Keratinocyte (primary cell): Measurements from ENCODE around the gene SPATA20. TPM values are rescaled to one million over a fixed set of nuclear protein-coding genes. Genes with fewer than 3 reads are reported as not detected.

Experiments used
- DNase-seq: peaks from one replicate; pipeline ENCODE4 v3.0.0-alpha.2; 2011; ENCODE audit warnings: low read depth, missing footprints, low spot score
- FAIRE-seq: peaks from 2 replicates; lab custom pipeline; 2011; peaks lifted over from hg19 to GRCh38; lab: Jason Lieb, UNC
- H2AFZ ChIP-seq: 2 replicates; pipeline ENCODE4 v1.6.0; 2012; ENCODE audit warnings: low read length, control low read depth, inconsistent platforms; ENCODE audit not compliant: control insufficient read depth
- H3K27ac ChIP-seq: 2 replicates; pipeline ENCODE4 v1.5.1; 2011; ENCODE audit warnings: low read length; ENCODE audit not compliant: control insufficient read depth, insufficient read depth
- H3K27me3 ChIP-seq: 3 replicates; pipeline ENCODE4 v1.6.0; 2011; ENCODE audit warnings: low read length; ENCODE audit not compliant: control insufficient read depth, insufficient read depth; ENCODE audit errors: extremely low read depth
- H3K36me3 ChIP-seq, 2 experiments: 2 replicates in 1 of 2; 3 replicates in 1 of 2; pipeline ENCODE4 v1.5.1; 2011; ENCODE audit warnings: low read length in 2 of 2, mild to moderate bottlenecking in 1 of 2; ENCODE audit not compliant: control insufficient read depth in 2 of 2, insufficient read depth in 2 of 2; ENCODE audit errors: extremely low read depth in 1 of 2
- H3K4me1 ChIP-seq: 3 replicates; pipeline ENCODE4 v1.5.1; 2011; ENCODE audit warnings: low read length; ENCODE audit not compliant: control insufficient read depth, insufficient read depth; ENCODE audit errors: extremely low read depth
- H3K4me2 ChIP-seq: 3 replicates; pipeline ENCODE4 v1.6.0; 2011; ENCODE audit warnings: low read depth, low read length; ENCODE audit not compliant: control insufficient read depth, insufficient read depth; ENCODE audit errors: extremely low read depth
- H3K4me3 ChIP-seq, 3 experiments: fragments of 200-600 bp in 1 of 3; sonication (generic) in 1 of 3; 2 replicates in 2 of 3; 3 replicates in 1 of 3; pipeline ENCODE4 v1.5.1; 2011 to 2016; ENCODE audit warnings: low read length in 3 of 3, mild to moderate bottlenecking in 3 of 3, control low read depth in 2 of 3, inconsistent platforms in 1 of 3, low read depth in 1 of 3, mixed read lengths in 1 of 3, mixed run types in 1 of 3, moderate library complexity in 1 of 3; ENCODE audit not compliant: control insufficient read depth in 2 of 3, insufficient read depth in 2 of 3; ENCODE audit errors: extremely low read depth in 1 of 3
- H3K79me2 ChIP-seq: 2 replicates; pipeline ENCODE4 v1.6.0; 2012; ENCODE audit warnings: low read length; ENCODE audit not compliant: control insufficient read depth, insufficient read depth
- H3K9ac ChIP-seq: 3 replicates; pipeline ENCODE4 v1.6.0; 2011; ENCODE audit warnings: low read length; ENCODE audit not compliant: control insufficient read depth, insufficient read depth; ENCODE audit errors: extremely low read depth
- H3K9me1 ChIP-seq: 3 replicates; pipeline ENCODE4 v1.6.0; 2011; ENCODE audit warnings: low read length; ENCODE audit not compliant: control insufficient read depth, insufficient read depth; ENCODE audit errors: extremely low read depth
- H3K9me3 ChIP-seq: 2 replicates; pipeline ENCODE4 v1.5.1; 2012; ENCODE audit warnings: low read depth, low read length; ENCODE audit not compliant: control insufficient read depth
- H4K20me1 ChIP-seq: 3 replicates; pipeline ENCODE4 v1.6.0; 2011; ENCODE audit warnings: low read length; ENCODE audit not compliant: control insufficient read depth, insufficient read depth; ENCODE audit errors: extremely low read depth
- CTCF ChIP-seq, 3 experiments: IDR thresholded peaks in 1 of 3; conservative IDR thresholded peaks in 1 of 3; optimal IDR thresholded peaks in 1 of 3; 2 replicates in 2 of 3; 3 replicates in 1 of 3; pipeline versions ENCODE3 to v1.5.1; 2011; ENCODE audit warnings: low read length in 3 of 3, mild to moderate bottlenecking in 3 of 3, moderate library complexity in 2 of 3, control low read depth in 1 of 3, inconsistent platforms in 1 of 3; ENCODE audit not compliant: insufficient read depth in 2 of 3; ENCODE audit errors: extremely low read depth in 1 of 3
- EZH2 ChIP-seq: IDR thresholded peaks from one replicate; pipeline ENCODE4 v1.6.1; 2012; ENCODE audit warnings: inconsistent platforms, mild to moderate bottlenecking, low read length, moderate library complexity
- dilution Hi-C: fragments of 300-500 bp; cut with MboI; formaldehyde crosslinking; loops from one replicate; pipeline ENCODE4 v1.7.0; 2020; ENCODE audit warnings: low sequenced_read_pairs; ENCODE audit not compliant: extremely low pct_ligation_motif_present
- polyA plus RNA-seq, 5 experiments: library from polyadenylated mRNA; depleted of rRNA in 3 of 5; stranded (reverse) in 3 of 5; stranded (forward) in 1 of 5; unstranded in 1 of 5; fragments of >200 nt; gene quantifications; 1 replicate in 1 of 5; 2 replicates in 3 of 5; 3 replicates in 1 of 5; pipeline versions ENCODE4 v1.2.1 to v1.2.3, GENCODE V29; 2011 to 2012; ENCODE audit warnings: missing spikeins in 2 of 5, low read depth in 1 of 5, low replicate concordance in 1 of 5

The SPATA20 gene
- polyA plus RNA-seq, 1 donor (not counting 4 experiments of a cell fraction or from before 2014, with no cell fraction given) = 17.2 TPM

GRCh38 chr17:50539762-50540559 is 7.0 kb upstream of the SPATA20 start:
- H3K9me3 ChIP-seq = no peaks in the 10 kb centered on the region
- H4K20me1 ChIP-seq = peaks cover 7% of the 10 kb centered on the region
- dilution Hi-C loops = no loop called here
- no peak overlapping the region for H3K9ac ChIP-seq
- H3K9me1 ChIP-seq = peaks cover 3% of the 10 kb centered on the region
- DNase-seq = peak; percentile 89
- H3K4me1 ChIP-seq = peaks cover 81% of the 10 kb centered on the region
- no peak overlapping the region for H2AFZ ChIP-seq
- H3K79me2 ChIP-seq = peaks cover 47% of the 10 kb centered on the region
- no peak overlapping the region for H3K4me3 ChIP-seq
- peak; percentile 100 for FAIRE-seq
- TF ChIP-seq CTCF (optimal IDR thresholded peaks at IDR 0.05 in 1 of 3, IDR thresholded peaks at IDR 0.05 in 1 of 3, conservative IDR thresholded peaks at IDR 0.05 in 1 of 3; ENCODE audit: extremely low read depth in 1 of 3, insufficient read depth in 2 of 3, low read length in 3 of 3) = no peak
- peak overlapping the region; percentile 44 for H3K27ac ChIP-seq
- peaks cover 26 to 56% of the 10 kb centered on the region in 2 experiments for H3K36me3 ChIP-seq
- H3K4me2 ChIP-seq = peak overlapping the region; percentile 82
- H3K27me3 ChIP-seq = no peaks in the 10 kb centered on the region

GRCh38 chr17:50540560-50541401 is 6.2 kb upstream of the SPATA20 start:
- H4K20me1 ChIP-seq = peaks cover 7% of the 10 kb centered on the region
- H2AFZ ChIP-seq = no peak overlapping the region
- peak overlapping the region; percentile 14 for H3K27ac ChIP-seq
- TF ChIP-seq CTCF (optimal IDR thresholded peaks at IDR 0.05 in 1 of 3, IDR thresholded peaks at IDR 0.05 in 1 of 3, conservative IDR thresholded peaks at IDR 0.05 in 1 of 3; ENCODE audit: extremely low read depth in 1 of 3, insufficient read depth in 2 of 3, low read length in 3 of 3) (no peak), EZH2 (no peak)
- peaks cover 3% of the 10 kb centered on the region for H3K9me1 ChIP-seq
- no peak for FAIRE-seq
- no peak for DNase-seq
- no peaks in the 10 kb centered on the region for H3K9me3 ChIP-seq
- peaks cover 26 to 56% of the 10 kb centered on the region in 2 experiments for H3K36me3 ChIP-seq
- peak overlapping the region; percentile 82 for H3K4me2 ChIP-seq
- H3K4me1 ChIP-seq = peaks cover 73% of the 10 kb centered on the region
- dilution Hi-C loops = no loop called here
- H3K27me3 ChIP-seq = no peaks in the 10 kb centered on the region
- peaks cover 39% of the 10 kb centered on the region for H3K79me2 ChIP-seq
- peak overlapping the region; percentile 22 for H3K9ac ChIP-seq
- H3K4me3 ChIP-seq = no peak overlapping the region
